SK-N-DZ (cell line): Measurements from ENCODE around the gene GDF7.
A peak's percentile ranks its signal among the peaks of the same experiment; 100 is the strongest.

Experiments
- DNase-seq: peaks from one replicate; pipeline ENCODE4 v3.0.0-alpha.2; 2015; ENCODE audit warnings: low spot score

The GDF7 gene

GRCh38 chr2:20643060-20643459 lies 23.9 kb upstream of the GDF7 start:
- DNase-seq, result no peak

GRCh38 chr2:20643826-20644225 lies 23.1 kb upstream of the GDF7 start:
- DNase-seq, result no peak

GRCh38 chr2:20645301-20645701 lies 21.6 kb upstream of the GDF7 start:
- DNase-seq, result no peak

- no peak for DNase-seq
These were observed 21.2 kb upstream of the GDF7 start for GRCh38 chr2:20645761-20646160.

- no peak for DNase-seq
These were observed 20.5 kb upstream of the GDF7 start for GRCh38 chr2:20646446-20646845.

GRCh38 chr2:20647211-20647610 lies 19.7 kb upstream of the GDF7 start:
- DNase-seq, result no peak

- no peak for DNase-seq
These were observed 19.2 kb upstream of the GDF7 start for GRCh38 chr2:20647738-20648137.

- no peak for DNase-seq
These were observed 18.7 kb upstream of the GDF7 start for GRCh38 chr2:20648206-20648605.

- no peak for DNase-seq
These were observed 18.1 kb upstream of the GDF7 start for GRCh38 chr2:20648831-20649230.

GRCh38 chr2:20649576-20649975 lies 17.4 kb upstream of the GDF7 start:
- no peak for DNase-seq

- DNase-seq, result no peak
These were observed 17.0 kb upstream of the GDF7 start for GRCh38 chr2:20649976-20650375.

- DNase-seq, result peak; percentile 45
These were observed 16.5 kb upstream of the GDF7 start for GRCh38 chr2:20650393-20650876.

GRCh38 chr2:20650877-20651730 lies 15.8 kb upstream of the GDF7 start, which contains the start of gene HS1BP3:
HS1BP3 (minus strand) TSS chr2:20651098; CDS start chr2:20651063, 35 bp downstream.
- peak; percentile 69 for DNase-seq

GRCh38 chr2:20651731-20652099 lies 15.2 kb upstream of the GDF7 start:
- DNase-seq, result no peak

- DNase-seq, result no peak
These were observed 14.8 kb upstream of the GDF7 start for GRCh38 chr2:20652141-20652540.

GRCh38 chr2:20652673-20653575 lies 14.0 kb upstream of the GDF7 start:
- no peak for DNase-seq

GRCh38 chr2:20653695-20654534 lies 13.0 kb upstream of the GDF7 start:
- no peak for DNase-seq

- DNase-seq, result no peak
These were observed 12.5 kb upstream of the GDF7 start for GRCh38 chr2:20654535-20654813.

- no peak for DNase-seq
These were observed 10.4 kb upstream of the GDF7 start for GRCh38 chr2:20656561-20656960.

GRCh38 chr2:20657522-20658235 lies 9.3 kb upstream of the GDF7 start:
- DNase-seq, result no peak
